ENCODE results near the gene PPIP5K1.
"Not testable (repeated sequence)": the region's sequence is repeated elsewhere in the genome, so short reads cannot be mapped to it uniquely, and the experiment has no call there.

PPIP5K1 gene

DNA sequence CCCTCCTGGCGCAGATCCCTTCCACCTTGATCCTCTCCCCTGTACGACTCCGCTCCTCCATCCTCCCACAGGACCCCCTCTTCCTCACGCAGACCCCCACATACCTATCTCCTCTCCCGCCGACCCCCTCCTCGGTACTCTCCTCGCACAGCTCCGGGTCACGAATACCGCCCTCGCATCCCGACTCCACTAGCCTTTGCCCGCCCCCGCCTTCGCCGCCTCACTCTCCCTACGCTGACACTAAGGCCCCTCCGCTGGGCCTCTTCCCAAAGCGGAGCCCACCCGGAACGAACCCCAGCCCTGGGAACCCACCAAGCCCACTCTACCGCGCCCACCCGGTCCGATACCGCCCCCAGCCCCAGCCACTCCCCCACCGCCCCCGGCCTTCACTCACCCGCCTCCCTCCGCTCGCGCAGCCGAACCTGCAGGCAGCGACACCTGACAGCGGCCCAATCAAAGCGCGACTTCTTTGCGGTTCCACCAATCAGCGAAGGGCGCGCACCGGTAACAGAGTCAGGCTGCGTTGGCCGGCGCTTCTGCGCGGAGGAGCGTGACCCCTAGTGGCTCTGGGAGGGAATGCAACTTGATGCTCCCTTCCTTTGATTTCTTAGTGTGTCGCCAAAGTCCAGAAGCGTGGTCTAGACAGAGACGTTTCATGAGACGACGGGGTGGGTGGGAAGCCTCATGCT lies at the start of gene PPIP5K1:
PPIP5K1 (minus strand) TSS at position 431 of the 689 bp plus-strand sequence. CDS start 5,704 bp downstream, outside the sequence.
- not testable (repeated sequence) for DNase-seq

DNA sequence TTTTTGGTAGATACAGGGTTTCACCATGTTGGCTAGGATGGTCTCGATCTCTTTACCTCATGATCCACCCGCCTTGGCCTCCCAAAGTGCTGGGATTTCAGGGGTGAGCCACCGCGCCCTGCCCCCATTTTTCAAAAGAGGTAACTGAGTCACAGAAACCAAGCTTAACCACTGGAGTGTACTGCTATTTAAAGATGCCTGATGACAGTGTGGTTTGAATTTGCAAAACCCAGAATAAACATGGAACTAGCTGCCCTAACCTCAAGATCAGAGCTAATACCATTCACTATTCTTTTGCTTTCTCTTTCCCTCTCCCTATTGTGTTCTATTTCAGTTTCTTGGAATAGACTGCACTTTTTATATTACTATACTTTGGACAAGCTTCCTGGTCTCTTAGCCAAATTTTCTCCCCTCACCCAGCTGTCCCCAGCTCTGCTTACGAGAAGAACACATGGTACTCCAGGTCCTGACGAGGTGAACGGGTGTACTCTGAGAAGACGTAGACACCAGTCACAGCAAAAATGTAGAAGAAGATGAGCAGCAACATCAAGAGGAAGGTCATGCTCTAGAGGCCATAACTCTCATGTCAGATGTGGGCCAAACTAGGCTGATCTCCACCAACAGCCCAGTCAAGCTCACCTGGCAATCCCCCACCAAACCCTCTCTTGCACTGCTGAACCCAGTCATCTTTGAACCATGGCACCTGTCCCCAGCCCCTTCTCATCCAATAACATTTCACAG lies 48.6 kb upstream of the PPIP5K1 start:
- not testable (repeated sequence) for DNase-seq

DNA sequence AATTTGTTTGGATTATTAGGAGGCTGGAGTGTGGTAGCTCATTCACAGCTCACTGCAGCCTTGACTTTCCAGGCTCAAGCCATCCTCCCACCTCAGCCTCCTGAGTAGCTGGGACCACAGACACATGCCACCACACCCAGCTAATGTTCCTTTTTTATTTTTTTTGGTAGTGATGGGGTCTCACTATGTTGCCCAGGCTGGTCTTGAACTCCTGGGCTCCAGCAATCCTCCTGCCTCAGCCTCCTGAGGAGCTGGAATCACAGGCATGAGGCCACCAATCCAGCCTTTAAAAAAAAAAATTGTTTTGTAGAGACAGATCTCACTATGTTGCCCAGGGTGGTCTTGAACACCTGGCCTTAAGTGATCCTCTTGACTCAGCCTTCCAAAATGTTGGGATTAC lies 36.9 kb upstream of the PPIP5K1 start:
- not testable (repeated sequence) for DNase-seq

DNA sequence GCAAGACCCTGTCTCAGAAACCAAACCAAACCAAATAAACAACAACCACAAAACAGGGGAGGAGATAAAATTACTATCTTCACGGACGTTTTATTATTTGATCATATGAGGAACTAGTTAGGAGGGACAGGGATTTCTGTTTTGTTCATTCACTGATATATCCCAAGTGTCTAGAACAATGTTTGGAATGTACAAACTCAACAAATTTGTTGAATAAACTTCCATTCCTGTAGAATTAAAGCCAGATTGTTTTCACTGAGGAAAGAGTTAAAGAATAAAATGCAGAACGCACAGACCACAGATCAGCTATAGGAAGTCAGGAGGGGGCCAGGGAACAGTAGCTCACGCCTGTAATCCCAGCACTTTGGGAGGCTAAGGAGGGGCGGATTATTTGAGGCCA lies 35.1 kb upstream of the PPIP5K1 start:
- DNase-seq, result no peak

DNA sequence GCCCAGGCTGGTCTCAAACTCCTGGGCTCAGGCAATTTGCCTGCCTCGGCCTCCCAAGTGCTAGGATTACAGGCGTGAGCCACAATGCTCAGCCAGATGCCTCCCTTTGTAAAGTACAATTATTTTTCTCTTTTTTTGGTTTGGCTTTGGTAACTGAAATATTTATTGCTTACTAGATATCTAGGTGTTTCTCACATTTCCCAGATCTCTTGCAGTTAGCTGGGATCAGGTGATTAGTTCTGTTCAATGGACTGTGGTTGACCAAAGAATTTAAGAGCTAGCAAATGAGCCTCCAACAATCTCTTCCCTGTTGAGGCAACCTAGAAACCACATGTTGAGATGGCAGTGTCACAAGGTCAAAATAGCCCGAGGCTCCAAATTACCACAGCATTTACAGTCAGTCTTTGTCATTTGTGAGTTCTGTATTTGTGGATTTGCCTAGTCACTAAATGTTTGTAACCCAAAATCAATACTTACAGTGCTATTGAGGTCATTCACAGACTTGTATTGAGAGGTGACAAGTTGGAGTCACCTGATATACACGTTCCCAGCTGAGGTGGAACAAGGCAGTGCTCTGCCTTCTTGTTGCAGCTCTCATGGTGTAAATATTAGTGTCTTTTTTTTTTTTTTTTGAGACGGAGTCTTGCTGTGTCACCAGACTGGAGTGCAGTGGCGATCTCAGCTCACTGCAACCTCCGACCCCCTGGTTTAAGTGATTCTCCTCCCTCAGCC lies 32.2 kb upstream of the PPIP5K1 start:
- not testable (repeated sequence) for DNase-seq

DNA sequence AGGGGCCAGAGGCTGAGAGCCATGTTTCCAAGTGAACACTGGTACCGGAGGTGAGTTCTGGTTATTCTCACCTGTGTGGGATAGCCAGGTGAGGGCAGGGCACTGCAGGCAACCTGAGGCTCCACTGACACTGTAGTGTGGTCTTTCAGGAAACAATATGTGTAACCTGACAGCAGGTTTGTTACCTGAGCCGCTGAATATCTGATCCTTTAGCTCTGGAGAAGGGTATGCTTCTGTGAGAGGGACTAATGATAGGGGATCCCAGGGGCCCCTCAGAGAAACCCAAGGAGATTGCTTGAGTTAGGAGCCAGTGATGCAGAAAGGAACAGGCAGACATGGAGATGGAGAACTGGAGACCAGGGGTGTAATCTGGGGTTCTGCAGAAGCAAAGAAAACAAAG lies 28.7 kb upstream of the PPIP5K1 start, which contains the start of gene STRC:
STRC (minus strand) TSS at position 101 of the 400 bp plus-strand sequence; CDS start at position 23, 78 bp downstream.
- not testable (repeated sequence) for DNase-seq

DNA sequence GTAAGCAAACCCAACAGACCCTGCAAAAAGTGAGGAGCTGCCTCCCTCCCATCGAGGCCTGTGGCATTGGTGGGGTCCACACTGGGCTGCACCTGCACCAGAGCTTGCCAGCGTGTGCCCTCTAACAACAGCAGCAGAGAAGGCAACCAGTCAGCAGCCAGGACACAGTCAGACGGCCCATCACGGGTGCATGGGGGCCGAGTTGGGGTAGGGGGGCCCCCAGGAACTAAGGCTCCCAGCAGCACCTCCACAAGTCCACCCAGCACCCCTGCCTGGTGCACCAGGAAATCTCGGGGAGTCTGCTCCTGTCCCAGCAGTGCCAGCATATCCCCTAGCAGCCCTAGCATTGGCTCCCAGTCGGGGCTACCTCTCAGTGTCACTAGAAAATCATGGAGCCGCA lies 27.7 kb upstream of the PPIP5K1 start:
- DNase-seq, result not testable (repeated sequence)

DNA sequence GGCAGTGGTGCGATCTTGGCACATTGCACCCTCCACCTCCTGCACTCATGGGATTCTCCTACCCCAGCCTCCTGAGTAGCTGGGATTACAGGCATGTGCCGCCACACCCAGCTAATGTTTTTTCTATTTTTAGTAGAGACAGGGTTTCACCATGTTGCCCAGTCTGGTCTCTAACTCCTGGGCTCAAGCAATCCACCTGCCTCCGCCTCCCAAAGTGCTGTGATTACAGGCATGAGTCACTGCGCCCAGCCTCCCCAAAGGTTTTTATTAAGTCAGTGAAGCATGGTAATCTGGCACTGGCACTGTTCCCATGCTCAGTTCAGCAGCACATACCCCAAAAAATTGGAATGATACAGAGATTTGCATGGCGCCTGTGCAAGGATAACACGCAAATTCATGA lies 12.2 kb upstream of the PPIP5K1 start:
- DNase-seq, result not testable (repeated sequence)

DNA sequence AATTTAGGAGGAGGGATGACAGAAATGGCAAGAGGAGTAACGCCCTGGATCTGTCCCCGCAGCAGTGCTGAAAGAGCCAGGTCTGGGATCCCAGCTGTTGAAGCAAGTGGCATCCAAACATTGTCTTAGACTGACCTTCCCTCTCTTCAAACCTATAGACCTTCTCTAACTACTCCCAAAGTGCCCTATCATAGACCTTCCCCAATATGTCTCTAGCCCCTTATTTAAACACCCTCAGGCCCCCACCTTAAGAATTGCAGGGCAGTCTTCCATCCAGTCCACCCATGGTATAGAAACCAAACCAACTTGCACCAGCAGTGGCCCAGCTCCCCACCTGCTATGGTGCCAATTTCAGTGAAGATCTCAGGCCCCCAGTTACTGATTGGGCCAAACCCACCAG lies 10.2 kb upstream of the PPIP5K1 start:
- DNase-seq, result not testable (repeated sequence)

DNA sequence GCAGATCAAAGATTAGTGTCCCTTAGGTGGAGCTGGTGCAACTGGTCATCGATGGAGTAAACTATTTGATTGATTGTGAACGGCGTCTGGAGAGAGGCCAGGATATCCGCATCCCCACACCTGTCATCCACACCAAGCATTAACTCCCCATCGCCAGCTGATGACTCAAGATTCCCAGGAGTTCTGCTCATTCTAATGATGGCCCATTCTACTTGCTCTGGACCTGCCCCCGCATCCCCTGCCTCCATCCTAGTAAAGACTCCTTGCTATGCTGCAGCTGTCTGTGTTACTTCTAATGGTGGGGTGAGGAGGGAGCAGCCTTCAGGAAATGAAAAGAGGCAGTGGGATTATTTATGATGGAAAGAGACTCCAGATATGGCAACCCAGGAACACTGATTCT lies 9.1 kb upstream of the PPIP5K1 start:
- not testable (repeated sequence) for DNase-seq

DNA sequence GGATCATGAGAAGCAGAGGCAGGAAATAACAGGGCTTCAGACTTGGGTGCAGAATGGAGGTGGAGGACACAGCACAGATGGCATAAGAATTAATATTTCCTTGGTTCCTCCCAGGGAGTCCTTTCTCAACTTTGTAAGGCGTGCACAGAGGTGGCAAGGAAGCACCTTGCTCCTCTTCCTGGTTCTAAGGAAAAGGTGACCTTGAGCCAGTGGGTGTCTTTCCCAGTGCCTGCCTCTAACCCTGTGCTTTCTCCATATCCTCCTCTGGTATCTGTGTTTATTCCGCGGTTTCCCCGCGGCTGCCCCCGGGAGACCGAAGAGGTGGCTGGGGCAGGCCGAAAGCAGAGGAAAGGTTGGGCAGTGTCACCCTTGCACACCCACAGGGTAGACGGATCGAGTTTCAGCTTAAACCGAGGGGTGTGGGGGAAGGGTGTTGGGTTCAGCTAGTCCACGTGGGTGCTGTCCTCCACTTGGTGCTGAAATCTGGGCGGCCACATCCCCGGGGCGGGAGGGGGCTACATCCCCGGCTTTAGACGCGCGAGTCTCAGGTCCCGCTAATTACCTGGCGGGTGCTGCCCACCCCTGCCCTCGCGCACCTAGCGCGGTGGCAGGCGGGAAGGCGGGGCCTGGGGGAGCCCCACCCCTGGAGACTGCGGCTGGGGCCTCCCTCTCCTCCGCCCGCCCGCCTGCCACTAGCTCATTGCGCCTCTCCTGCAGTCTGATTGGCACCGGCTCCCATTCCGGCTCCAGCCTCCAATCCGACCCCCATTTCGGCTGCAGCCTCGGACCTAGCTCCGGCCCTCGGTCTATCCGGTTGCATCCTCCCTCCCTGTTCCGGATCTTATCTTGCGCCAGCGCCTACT lies 3.6 kb upstream of the PPIP5K1 start, which contains the start of gene CKMT1B:
CKMT1B (plus strand) TSS at position 700 of the 863 bp plus-strand sequence. CDS start 192 bp downstream, outside the sequence.
- DNase-seq, result not testable (repeated sequence)

DNA sequence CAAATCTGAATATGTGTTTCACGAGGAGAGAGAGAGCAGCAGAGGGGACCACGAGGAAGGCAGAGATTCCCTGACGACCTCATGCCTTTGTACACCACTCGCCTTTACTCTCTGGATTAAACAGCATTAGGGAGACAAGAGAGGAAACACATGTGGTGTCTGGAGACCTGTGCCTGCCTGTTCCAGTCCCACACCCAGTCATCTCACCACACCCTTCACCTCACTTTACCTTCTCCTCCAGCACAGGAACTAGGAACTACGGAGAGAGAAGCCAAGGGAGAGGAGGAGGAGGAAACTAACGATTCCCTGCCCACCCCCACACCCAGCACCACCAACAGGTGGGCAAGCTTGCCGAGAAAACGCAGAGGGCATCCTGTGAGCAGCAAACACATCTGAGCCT lies 2.8 kb upstream of the PPIP5K1 start:
- DNase-seq, result not testable (repeated sequence)

DNA sequence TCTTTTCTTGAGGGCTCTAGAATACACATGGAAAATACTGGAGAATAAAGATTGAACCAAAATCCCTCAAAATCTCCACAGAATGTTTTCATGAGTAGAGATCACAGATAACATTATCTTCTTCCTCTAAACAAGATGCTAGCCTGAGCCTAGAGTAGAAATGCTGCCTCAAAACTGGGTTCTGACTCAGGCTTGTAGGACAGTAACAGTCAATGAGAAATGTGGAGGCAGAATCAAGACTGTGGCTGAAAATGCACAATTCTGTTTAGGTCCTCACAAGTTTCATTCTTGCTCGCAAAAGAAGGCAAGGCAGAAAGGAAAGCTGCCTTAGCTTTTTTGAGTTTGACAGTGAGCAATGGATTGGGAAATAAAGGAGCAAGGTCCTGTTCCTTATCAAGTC lies 15.4 kb downstream of the PPIP5K1 start:
- not testable (repeated sequence) for DNase-seq

DNA sequence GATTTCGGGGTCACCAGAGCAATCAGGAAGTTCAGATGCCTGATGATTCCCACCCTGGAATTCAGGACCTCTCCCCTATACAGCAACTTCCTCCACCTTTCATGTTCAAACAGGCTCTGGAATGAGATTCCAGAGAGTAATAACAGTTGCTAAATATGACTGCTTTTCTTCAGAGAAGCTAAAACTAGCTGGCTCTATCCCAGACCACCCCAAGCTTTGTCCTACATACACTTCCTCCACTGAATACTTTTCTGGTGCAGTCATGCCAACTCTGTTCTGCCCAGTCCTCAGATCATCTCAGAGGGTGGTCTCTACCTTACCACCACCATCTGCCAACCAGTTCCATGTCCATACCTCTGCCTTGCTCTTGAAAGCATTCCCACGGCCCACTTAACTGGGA lies 23.4 kb downstream of the PPIP5K1 start:
- DNase-seq, result not testable (repeated sequence)

DNA sequence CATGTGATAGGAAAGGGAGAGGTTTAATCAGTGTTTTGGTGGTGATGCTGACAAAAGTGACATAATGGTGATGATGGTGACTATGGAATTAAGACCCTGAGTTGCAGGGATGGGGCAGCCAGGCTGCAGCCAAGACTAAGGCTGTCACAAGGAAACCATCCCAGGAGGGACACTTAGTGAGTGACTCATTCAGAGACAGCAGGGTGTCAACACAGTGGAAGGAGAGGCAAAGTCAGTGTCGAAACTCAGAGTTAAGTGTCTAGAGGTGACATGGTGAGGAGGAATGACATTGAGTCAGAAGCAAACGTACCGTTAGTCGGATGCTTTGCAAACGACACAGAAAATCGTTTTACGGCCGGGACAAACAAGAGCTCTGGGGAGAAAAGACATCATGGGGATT lies 26.2 kb downstream of the PPIP5K1 start:
- DNase-seq, result not testable (repeated sequence)

DNA sequence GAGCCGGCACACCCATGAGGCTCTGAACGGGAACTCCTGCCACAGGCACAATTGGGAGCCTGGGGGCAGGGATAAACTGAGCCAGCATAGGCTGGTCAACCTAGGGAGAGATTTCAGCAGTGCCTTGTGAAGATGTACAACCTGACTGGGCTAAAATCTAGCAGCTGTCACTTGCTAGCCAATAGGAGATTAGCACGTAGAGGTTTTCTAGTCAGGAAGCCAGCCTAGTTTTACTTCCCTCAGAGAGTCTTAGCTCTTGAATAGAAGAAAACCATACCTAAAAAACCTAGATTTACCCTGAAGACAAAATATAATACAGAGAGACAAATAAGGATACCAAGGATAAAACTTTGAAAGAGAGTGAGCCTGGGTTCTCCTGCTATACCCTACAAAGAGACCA lies 27.3 kb downstream of the PPIP5K1 start:
- DNase-seq, result not testable (repeated sequence)

DNA sequence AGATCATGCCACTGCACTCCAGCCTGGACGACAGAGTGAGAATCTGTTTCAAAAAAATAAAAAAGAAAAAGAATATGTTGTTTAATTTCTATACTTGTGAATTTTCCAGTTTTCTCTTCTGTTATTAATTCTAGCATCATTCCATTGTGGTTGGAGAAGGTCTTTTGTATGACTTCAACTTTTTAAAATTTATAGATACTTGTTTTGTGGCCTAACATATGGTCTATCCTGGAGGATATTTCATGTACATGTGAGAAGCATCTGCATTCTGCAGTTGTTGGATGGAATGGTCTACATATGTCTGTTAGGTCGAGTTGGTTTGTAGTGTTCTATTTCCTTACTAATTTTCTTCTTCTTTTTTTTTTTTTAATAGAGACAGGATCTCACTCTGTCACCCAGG lies 37.0 kb downstream of the PPIP5K1 start:
- DNase-seq, result no peak

DNA sequence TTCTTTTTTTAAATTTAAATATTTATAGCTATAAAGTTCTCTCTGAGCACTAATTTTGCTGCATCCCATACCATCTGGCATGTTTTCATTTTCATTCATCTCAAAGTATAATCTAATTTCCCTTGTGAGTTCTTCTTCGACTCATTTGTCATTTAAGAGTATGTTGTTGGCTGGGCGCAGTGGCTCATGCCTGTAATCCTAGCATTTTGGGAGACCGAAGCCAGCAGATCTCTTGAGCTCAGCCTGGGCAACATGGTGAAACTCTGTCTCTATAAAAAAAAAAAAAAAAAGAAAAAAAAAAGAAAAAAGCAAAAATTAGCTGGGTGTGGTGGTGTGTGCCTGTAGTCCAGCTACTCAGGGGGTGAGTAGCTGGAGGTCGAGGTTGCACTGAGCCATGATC lies 37.8 kb downstream of the PPIP5K1 start:
- no peak for DNase-seq

DNA sequence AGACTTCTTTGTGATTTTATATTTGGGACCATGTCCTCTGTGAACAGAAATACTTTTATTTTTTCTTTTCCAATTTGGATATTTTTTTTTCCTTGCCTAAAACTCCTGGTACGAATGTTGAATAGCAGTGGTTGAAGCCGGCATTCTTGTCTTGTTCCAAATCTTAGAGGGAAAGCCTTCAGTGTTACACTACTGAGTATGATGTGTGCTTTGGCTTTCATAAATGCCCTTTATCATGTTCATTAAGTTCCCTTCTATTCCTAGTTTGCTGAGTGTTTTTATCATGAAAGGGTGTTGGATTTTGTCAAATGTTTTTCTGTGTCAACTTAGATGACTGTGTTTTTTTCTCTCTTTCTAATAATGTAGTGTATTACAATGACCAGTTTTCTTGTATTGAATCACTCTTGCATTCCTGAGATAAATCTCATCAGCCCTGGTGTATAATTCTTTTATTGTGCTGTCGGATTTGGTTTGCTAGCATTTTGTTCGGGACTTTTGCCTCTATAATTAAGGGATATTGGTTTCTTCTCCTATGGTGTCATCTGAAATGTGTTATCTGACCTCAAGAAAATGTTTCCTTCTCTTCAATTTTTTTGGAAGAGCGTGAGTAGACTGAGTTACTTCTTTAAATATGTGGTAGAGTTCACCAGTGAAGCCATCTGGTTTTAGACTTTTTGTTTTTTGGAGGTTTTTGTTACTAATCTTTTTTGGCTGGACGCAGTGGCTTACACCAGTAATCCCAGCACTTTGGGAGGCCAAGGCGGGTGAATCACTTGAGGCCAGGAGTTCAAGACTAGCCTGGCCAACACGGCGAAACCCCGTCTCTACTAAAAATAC lies 39.3 kb downstream of the PPIP5K1 start:
- DNase-seq, result no peak

DNA sequence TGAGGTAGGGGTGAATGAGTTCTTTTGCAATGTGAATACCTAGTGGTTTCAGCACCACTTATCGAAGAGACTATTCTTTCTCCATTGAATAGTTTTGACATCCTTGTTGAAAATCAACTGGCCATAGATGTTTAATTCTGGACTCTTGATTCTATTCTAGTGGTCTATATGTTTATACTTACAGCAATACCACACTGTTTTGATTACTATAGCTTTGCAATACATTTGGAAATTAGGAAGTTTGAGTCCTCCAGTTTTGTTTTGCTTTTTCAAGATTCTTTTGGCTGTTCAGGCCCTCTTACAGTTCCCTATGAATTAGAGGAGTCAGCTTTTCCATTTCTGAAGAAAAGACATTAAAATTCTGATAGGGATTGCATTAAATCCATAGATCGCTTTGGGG lies 42.5 kb downstream of the PPIP5K1 start:
- DNase-seq, result no peak

DNA sequence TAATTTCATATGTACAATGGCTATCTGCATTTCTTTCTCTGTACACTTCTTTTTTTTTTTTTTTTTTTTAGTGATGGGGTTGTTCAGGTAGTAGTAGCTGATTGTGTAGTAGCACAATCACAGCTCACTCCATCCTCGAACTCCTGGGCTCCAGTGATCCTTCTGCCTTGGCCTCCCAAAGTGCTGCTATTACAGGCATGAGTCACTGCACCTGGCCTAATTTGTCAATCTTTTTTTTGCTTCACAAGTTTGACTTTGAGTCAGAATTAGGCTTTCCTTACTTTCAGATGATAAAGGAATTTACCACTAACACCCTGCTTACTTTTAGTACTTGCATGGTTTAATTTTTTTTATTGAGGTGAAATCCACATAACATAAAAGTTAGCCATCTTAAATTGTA lies 44.6 kb downstream of the PPIP5K1 start:
- DNase-seq, result no peak
